GM18951 (cell line): ENCODE measurements around the gene NR5A1.

Experiments used
- POLR2A ChIP-seq: IDR thresholded peaks from 4 replicates; pipeline ENCODE4 v1.6.1; 2011; ENCODE audit warnings: mild to moderate bottlenecking; ENCODE audit not compliant: insufficient read length, insufficient read depth; ENCODE audit errors: extremely low read depth
- in situ Hi-C: fragments of 300-500 bp; cut with MboI; formaldehyde crosslinking; loops from one replicate; pipeline ENCODE4 v1.12.0; 2022; ENCODE audit warnings: low sequenced_read_pairs, mixed read lengths, inconsistent platforms; ENCODE audit not compliant: unreplicated experiment

The NR5A1 gene

GRCh38 chr9:124499216-124499615, 8.0 kb downstream of the NR5A1 start:
- in situ Hi-C loops: no loop called here
- TF ChIP-seq POLR2A: no peak

GRCh38 chr9:124498499-124499146, 8.6 kb downstream of the NR5A1 start:
- no peak for TF ChIP-seq POLR2A
- in situ Hi-C loops: no loop called here

GRCh38 chr9:124498040-124498439, 9.2 kb downstream of the NR5A1 start:
- no peak for TF ChIP-seq POLR2A
- in situ Hi-C loops: no loop called here

- no peak for TF ChIP-seq POLR2A
- in situ Hi-C loops: no loop called here
These were observed 9.8 kb downstream of the NR5A1 start for GRCh38 chr9:124497441-124497840.

- TF ChIP-seq POLR2A: no peak
- in situ Hi-C loops: no loop called here
These were observed 10.7 kb downstream of the NR5A1 start for GRCh38 chr9:124496463-124496862.

- in situ Hi-C loops: no loop called here
- TF ChIP-seq POLR2A: no peak
These were observed 11.1 kb downstream of the NR5A1 start for GRCh38 chr9:124496075-124496449.

- TF ChIP-seq POLR2A: no peak
- in situ Hi-C loops: no loop called here
These were observed 11.8 kb downstream of the NR5A1 start for GRCh38 chr9:124495126-124496074.

GRCh38 chr9:124493794-124494479, 13.3 kb downstream of the NR5A1 start:
- no peak for TF ChIP-seq POLR2A
- in situ Hi-C loops: no loop called here

- in situ Hi-C loops: no loop called here
These were observed 14.0 kb downstream of the NR5A1 start for GRCh38 chr9:124493218-124493617.

GRCh38 chr9:124492818-124493217, 14.4 kb downstream of the NR5A1 start:
- no peak for TF ChIP-seq POLR2A
- in situ Hi-C loops: no loop called here

More at GRCh38 chr9:124493218-124493617, 14.0 kb downstream of the NR5A1 start:
- TF ChIP-seq POLR2A: no peak

GRCh38 chr9:124491049-124491975, 15.9 kb downstream of the NR5A1 start:
- in situ Hi-C loops: no loop called here
- TF ChIP-seq POLR2A: no peak

GRCh38 chr9:124490004-124490403, 17.2 kb downstream of the NR5A1 start:
- TF ChIP-seq POLR2A: no peak
- in situ Hi-C loops: no loop called here
